Right cardiac atrium (tissue), 5 donors: ENCODE data around the gene VRK1. TPM values are rescaled to one million over a fixed set of nuclear protein-coding genes. Genes with fewer than 3 reads are reported as not detected.

Experiments used
- ATAC-seq, 2 donors: fragments of 200-7000 bp; cut with Tn5 transposase; one replicate each; pipeline versions ENCODE4 v1.8.0 to v1.9.1; 2020; ENCODE audit warnings: moderate library complexity in 2 of 2, mild to moderate bottlenecking in 1 of 2
- DNase-seq, 3 donors: peaks; one replicate each; pipeline ENCODE4 v3.0.0-alpha.2; 2020
- H3K27ac ChIP-seq: one replicate; pipeline ENCODE4 v1.5.1; 2013; ENCODE audit warnings: mild to moderate bottlenecking, low read length, control low read depth, moderate library complexity
- H3K27me3 ChIP-seq: one replicate; pipeline ENCODE4 v1.6.1; 2013; ENCODE audit not compliant: control insufficient read depth, insufficient read depth
- H3K4me1 ChIP-seq: one replicate; pipeline ENCODE4 v1.6.1; 2013; ENCODE audit warnings: low read length; ENCODE audit not compliant: control insufficient read depth, insufficient read depth
- H3K4me3 ChIP-seq: one replicate; pipeline ENCODE4 v1.5.1; 2013; ENCODE audit warnings: low read length, control low read depth
- H3K9me3 ChIP-seq: one replicate; pipeline ENCODE4 v1.6.1; 2013; ENCODE audit warnings: low read length; ENCODE audit not compliant: control insufficient read depth
- WGBS: extraction: QIAGEN DNeasy Blood & Tissue Kit; methylation state at CpG from one replicate; pipeline ENCODE4 v1.1.7; 2013; 5-methylcytosine and 5-hydroxymethylcytosine counted together
- intact Hi-C, 4 donors: fragments of 100-400 bp; cut with DNase I; formaldehyde crosslinking; loops; one replicate each; pipeline versions ENCODE4 v1.11.0 to v1.14.0; 2022 to 2023
- polyA plus RNA-seq: library from polyadenylated mRNA; stranded (reverse); fragments of 200-250 nt; gene quantifications from one replicate; pipeline ENCODE4 v1.2.3, GENCODE V29; 2013
- total RNA-seq, 4 donors: library from RNA; stranded (reverse); fragmentation: NEBNext Ultra II Directional; extraction: Animal tissue kit (Norgen Biotek cat#: 25700); gene quantifications; one replicate each; pipeline ENCODE4 v1.2.1, GENCODE V29; 2021
- donor health status: healthy with polysubstance abuse.
- donor health status: DM: no; HTN: yes; CAD: no.
- donor health status: DM: no; HTN: no; CAD: no.
- donor health status: DM: no; HTN: yes; CAD: no; lungs with severe emphysema.
- donor health status: DM: yes; HTN: yes; CAD: no.

Gene VRK1
- total and polyA plus RNA-seq, 5 donors, result 4.9 to 9.6 (median 7.7) TPM

GRCh38 chr14:96888158-96888557 is 91.0 kb downstream of the VRK1 start:
- WGBS, result 100% methylated on average over 1 of the region's 1 CpG
- H3K27me3 ChIP-seq, result no peaks in the 10 kb centered on the region
- no peaks in the 10 kb centered on the region for H3K4me1 ChIP-seq
- no peaks in the 10 kb centered on the region for H3K9me3 ChIP-seq
- no peak overlapping the region for H3K4me3 ChIP-seq
- ATAC-seq (no peak), DNase-seq (no peak)
- intact Hi-C loops, result no loop called here
- H3K27ac ChIP-seq, result no peak overlapping the region

GRCh38 chr14:96888593-96888992 is 91.4 kb downstream of the VRK1 start:
- no peak overlapping the region for H3K27ac ChIP-seq
- no peaks in the 10 kb centered on the region for H3K4me1 ChIP-seq
- peak in 1 of 2 donors; percentile 18 for ATAC-seq
- no peak for DNase-seq
- no peaks in the 10 kb centered on the region for H3K27me3 ChIP-seq
- no peaks in the 10 kb centered on the region for H3K9me3 ChIP-seq
- H3K4me3 ChIP-seq, result no peak overlapping the region
- 61% methylated on average over 3 of the region's 3 CpGs for WGBS
- intact Hi-C loops, result no loop called here

GRCh38 chr14:96889091-96889490 is 91.9 kb downstream of the VRK1 start:
- no peak overlapping the region for H3K27ac ChIP-seq
- ATAC-seq, result no peak
- WGBS, result 66% methylated on average over 5 of the region's 5 CpGs
- H3K4me1 ChIP-seq, result no peaks in the 10 kb centered on the region
- no peaks in the 10 kb centered on the region for H3K9me3 ChIP-seq
- no peak for DNase-seq
- intact Hi-C loops, result no loop called here
- no peaks in the 10 kb centered on the region for H3K27me3 ChIP-seq
- no peak overlapping the region for H3K4me3 ChIP-seq

DNA sequence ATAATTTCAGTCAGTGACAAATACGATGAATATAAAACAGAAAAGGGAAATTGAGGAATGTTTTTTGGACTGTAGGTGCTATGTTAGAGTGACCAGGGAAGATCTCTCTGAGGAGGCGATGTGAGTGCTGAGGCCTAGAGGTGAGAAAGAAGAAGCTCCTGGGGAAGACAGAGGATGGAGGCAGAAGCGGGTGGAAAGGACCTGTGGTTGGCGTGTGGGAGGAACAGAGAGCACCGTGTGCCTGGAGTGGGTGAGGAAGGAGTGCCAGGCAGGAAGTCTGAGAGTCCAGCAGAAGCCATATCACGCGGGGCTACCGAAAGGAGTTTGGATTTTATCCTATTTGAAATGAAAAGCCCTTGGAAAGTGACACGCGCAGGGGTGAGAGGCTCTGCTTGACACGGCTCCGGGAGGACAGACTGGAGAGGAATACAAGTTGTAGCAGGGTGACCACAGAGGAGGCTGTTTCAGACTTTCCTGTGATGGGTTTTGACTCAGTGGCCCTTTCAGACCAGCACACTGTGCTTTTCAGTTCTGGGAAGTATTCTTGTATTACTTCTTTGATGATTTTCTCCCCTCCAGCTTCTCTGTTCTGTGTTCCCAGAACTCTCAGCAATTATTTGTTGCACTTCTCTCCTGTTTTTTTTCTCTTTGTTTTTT is 96.9 kb downstream of the VRK1 start:
- H3K27ac ChIP-seq, result no peak overlapping the region
- no peaks in the 10 kb centered on the region for H3K9me3 ChIP-seq
- ATAC-seq, result no peak
- no peaks in the 10 kb centered on the region for H3K4me1 ChIP-seq
- no peaks in the 10 kb centered on the region for H3K27me3 ChIP-seq
- DNase-seq, result no peak
- intact Hi-C loops, result no loop called here
- 79% methylated on average over 12 of the region's 12 CpGs for WGBS
- H3K4me3 ChIP-seq, result no peak overlapping the region

- Histone ChIP-seq H3K4me1 (no peaks in the 10 kb centered on the region), H3K27ac (no peak overlapping the region), H3K27me3 (no peaks in the 10 kb centered on the region), H3K9me3 (no peaks in the 10 kb centered on the region), H3K4me3 (no peak overlapping the region)
- WGBS, result 90% methylated on average over 8 of the region's 8 CpGs
- DNase-seq, result no peak
- no peak for ATAC-seq
- intact Hi-C loops, result no loop called here
These were observed 97.8 kb downstream of the VRK1 start for GRCh38 chr14:96894966-96895365.

DNA sequence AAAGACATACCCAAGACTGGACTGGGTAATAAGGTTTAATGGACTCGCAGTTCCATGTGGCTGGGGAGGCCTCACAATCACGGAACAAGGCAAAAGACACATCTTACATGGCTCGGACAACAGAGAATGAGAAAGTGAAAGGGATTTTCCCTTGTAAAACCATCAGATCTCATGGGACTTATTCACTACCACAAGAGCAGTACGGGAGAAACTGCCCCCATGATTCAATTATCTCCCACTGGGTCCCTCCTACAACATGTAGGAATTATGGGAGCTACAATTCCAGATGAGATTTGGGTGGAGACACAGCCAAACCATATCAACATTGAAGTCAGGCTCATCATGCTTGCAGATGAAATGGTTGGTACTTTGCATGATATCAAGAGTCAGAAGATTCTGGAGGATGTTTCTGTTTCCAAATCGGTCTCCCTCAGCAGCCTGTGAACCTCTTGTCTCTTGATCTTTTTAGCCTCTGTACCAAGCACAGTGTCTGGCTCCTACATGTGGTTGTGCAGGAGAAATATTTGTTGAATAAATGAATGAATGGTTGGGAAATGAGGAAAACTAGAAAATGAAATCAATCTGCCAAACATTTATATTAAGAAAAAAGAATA is 98.6 kb downstream of the VRK1 start:
- intact Hi-C loops, result no loop called here
- H3K4me3 ChIP-seq, result no peak overlapping the region
- ATAC-seq, result no peak
- no peaks in the 10 kb centered on the region for H3K4me1 ChIP-seq
- DNase-seq, result no peak
- H3K9me3 ChIP-seq, result no peaks in the 10 kb centered on the region
- no peaks in the 10 kb centered on the region for H3K27me3 ChIP-seq
- 94% methylated on average over 5 of the region's 5 CpGs for WGBS
- no peak overlapping the region for H3K27ac ChIP-seq

- ATAC-seq, result no peak
- intact Hi-C loops, result no loop called here
- H3K27me3 ChIP-seq, result no peaks in the 10 kb centered on the region
These were observed 100.0 kb downstream of the VRK1 start for GRCh38 chr14:96897184-96897583.

DNA sequence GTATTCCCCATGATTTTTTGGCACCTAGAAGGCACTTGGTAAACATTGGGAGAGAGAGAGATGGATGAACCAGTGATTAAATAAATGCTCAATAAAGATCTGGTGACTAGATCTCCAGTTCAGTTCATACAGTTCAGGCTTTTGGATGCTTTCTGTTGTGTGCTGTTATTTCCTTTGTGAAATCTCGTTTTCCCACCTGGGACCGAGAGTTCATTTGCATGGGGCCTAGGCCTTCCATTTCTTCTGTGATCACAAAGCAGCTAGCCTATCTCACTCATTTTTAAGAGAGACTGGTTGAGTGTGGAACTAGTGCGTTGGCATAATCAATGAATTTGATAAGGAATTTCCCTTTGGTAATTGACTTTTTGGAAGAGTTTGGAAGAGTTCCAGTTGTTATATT is 104.0 kb downstream of the VRK1 start:
- whole genome bisulfite sequencing, result 78% methylated on average over 3 of the region's 3 CpGs
- Histone ChIP-seq H3K4me3 (no peak overlapping the region), H3K9me3 (peaks cover 2% of the 10 kb centered on the region), H3K27ac (no peak overlapping the region), H3K4me1 (peaks cover 2% of the 10 kb centered on the region), H3K27me3 (no peaks in the 10 kb centered on the region)
- ATAC-seq (no peak), DNase-seq (no peak)
- intact Hi-C loops, result no loop called here

More at GRCh38 chr14:96897184-96897583, 100.0 kb downstream of the VRK1 start:
- Histone ChIP-seq H3K4me3 (no peak overlapping the region), H3K9me3 (no peaks in the 10 kb centered on the region), H3K4me1 (no peaks in the 10 kb centered on the region), H3K27ac (no peak overlapping the region)
- 58% methylated on average over 5 of the region's 5 CpGs for WGBS
- DNase-seq, result no peak

- DNase-seq, result no peak
- no peak overlapping the region for H3K27ac ChIP-seq
- no peaks in the 10 kb centered on the region for H3K27me3 ChIP-seq
- H3K9me3 ChIP-seq, result peaks cover 2% of the 10 kb centered on the region
- peaks cover 2% of the 10 kb centered on the region for H3K4me1 ChIP-seq
- no peak for ATAC-seq
- H3K4me3 ChIP-seq, result no peak overlapping the region
- 86% methylated on average over 3 of the region's 3 CpGs for WGBS
- intact Hi-C loops, result no loop called here
These were observed 104.8 kb downstream of the VRK1 start for GRCh38 chr14:96902004-96902403.

GRCh38 chr14:96903444-96904023 is 106.4 kb downstream of the VRK1 start:
- Histone ChIP-seq H3K27ac (no peak overlapping the region), H3K27me3 (no peaks in the 10 kb centered on the region), H3K4me1 (peaks cover 2% of the 10 kb centered on the region), H3K9me3 (peaks cover 2% of the 10 kb centered on the region), H3K4me3 (no peak overlapping the region)
- intact Hi-C loops, result no loop called here
- 92% methylated on average over 8 of the region's 8 CpGs for WGBS
- ATAC-seq (no peak), DNase-seq (no peak)

DNA sequence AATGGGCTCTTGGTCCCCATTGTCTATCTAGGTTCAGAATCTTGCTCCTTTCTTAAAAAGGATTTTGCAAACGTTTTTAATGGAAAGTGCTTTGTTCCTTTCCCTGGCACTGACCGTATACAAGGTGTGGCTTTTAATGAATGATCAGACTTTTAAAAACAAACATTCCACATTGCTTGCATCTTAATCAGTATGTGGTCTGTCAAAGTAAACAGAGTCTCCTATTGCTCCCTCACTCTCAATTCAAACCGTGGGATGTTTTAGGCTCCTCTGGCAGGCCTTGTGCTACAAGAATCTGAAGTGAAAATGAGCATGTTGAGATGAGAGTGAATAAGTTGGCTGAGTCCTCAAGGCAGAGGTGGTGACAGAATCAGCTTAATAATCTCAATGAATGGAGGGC is 107.0 kb downstream of the VRK1 start:
- no peak for DNase-seq
- no peak for ATAC-seq
- intact Hi-C loops, result no loop called here
- no peaks in the 10 kb centered on the region for H3K27me3 ChIP-seq
- no peak overlapping the region for H3K27ac ChIP-seq
- H3K4me3 ChIP-seq, result no peak overlapping the region
- peaks cover 2% of the 10 kb centered on the region for H3K9me3 ChIP-seq
- WGBS, result 57% methylated on average over 3 of the region's 3 CpGs
- peaks cover 2% of the 10 kb centered on the region for H3K4me1 ChIP-seq
